HG03575 (cell line): ENCODE measurements around the gene EPSTI1.
"Not testable (repeated sequence)": the region's sequence is repeated elsewhere in the genome, so short reads cannot be mapped to it uniquely, and the experiment has no call there.

ENCODE experiments used
- ATAC-seq: cut with Tn5 transposase; IDR thresholded peaks from one replicate; pipeline ENCODE4 v1.9.1; 2021; ENCODE audit not compliant: unreplicated experiment, insufficient number of reproducible peaks, low FRiP score; ENCODE audit errors: extremely low read depth

EPSTI1 gene

GRCh38 chr13:43008596-43008995 is 16.6 kb upstream of the EPSTI1 start:
- ATAC-seq = no peak

GRCh38 chr13:43006893-43007631 is 15.0 kb upstream of the EPSTI1 start:
- ATAC-seq = no peak

DNA sequence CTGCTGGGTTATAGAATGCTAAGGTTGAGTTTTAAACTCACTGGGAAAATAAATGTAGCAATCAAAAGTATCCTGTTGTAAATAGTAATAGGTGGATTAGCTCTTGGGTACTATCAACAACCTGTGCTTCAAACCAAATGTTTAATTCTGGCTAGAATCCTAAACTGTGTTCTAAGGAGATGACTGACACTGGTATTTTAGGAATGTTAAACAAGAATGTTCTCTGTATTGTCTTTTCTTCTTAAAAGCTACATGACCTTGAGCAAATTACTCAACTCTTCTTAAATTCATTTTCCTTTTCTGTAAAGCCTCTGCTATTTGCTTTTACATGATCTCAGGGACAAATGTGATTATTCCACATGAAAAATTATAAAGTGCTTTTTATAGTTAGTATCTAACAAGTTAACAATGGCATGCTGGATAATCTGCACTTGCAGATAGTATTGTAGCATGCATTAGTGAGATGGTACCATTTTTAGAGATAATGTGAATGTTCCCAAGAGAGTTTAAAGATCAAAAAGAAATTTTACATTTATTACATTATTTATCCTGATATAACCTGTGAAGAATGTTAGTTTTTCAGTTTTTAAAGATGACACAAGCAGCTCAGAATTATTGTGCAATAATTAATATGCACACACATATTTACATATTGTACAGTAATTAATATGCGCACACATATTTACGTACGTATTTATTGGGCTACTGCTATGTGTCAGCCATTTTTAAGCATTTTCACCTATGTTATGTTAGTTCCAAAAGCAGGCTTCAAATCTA is 13.6 kb upstream of the EPSTI1 start:
- ATAC-seq = no peak

DNA sequence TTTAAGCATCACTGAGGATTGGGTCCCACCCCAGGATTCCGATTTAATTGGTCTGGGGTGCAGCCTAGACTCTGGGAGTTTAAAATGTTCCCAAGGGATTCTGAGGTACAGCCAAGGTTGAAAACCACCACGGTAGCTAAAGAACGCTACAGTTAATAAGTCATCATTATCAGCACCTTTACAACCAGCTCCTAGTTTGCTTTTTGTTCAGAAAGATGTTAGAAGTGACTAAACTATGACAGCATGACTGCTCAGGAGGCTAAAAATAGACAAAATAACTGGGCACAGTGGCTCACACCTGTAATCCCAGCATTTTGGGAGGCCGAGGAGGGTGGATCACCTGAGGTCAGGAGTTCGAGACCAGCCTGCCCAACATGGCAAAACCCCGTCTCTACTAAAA is 11.7 kb upstream of the EPSTI1 start:
- no peak for ATAC-seq

DNA sequence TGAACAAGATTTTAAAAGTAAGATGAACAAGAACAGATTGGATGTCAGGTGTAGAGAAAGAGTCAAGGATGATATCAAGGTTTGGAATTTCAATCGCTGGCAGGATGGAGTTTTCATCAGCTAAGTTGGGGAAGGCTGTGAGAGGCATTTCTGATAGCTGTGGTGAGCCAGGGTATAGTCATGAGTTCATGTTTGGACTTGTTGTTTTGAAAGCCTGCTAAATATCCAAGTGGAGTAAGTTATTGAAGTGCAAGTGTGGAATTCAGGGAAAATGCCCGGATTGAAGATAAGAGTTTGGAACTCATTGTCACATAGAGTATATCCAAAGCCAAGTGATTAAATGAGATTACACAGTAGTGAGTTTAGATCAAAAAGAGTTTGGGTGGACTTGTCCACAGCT is 11.0 kb upstream of the EPSTI1 start:
- no peak for ATAC-seq

- ATAC-seq = no peak
These were observed 10.0 kb upstream of the EPSTI1 start for GRCh38 chr13:43002021-43002420.

DNA sequence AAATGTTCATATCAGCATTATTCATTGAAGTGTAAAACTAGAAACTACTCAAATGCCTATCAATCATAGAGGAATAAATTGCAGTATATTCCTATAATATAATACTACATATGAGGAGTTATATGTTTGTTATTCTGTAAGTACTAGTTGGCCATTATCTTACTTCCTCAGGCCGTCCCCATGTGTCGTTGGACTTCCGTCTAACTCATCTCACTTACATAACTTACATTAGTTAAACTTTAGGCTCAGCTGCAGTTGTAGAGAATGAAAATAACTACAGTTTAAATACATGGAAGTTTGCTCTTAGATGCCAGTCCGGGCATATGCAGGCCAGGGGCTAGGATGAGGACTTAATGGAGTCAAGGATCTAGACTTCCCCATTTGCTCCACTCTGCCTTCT is 8.6 kb upstream of the EPSTI1 start:
- no peak for ATAC-seq

DNA sequence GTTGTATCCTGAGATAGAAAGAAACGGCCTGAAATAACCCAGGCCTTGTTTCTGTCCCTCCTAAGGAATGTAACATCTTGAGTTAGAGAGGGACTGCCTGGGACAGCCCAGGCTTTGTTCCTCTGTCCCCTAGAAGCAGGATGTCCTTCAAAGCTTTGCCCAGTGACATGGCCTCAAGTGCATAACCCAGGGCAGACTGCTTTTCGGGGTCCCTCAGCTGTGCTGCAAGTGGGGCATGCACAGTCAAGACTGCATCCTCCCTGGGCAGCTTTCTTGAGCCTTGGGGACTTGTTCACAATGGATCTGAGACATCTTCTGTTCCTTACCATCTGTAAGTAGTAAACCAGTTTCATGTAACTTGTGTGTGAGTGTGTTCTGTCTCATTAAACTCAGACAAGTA is 7.5 kb upstream of the EPSTI1 start:
- no peak for ATAC-seq

GRCh38 chr13:42997381-42997780 is 5.3 kb upstream of the EPSTI1 start:
- no peak for ATAC-seq

- ATAC-seq = no peak
These were observed 4.5 kb upstream of the EPSTI1 start for GRCh38 chr13:42996584-42996983.

DNA sequence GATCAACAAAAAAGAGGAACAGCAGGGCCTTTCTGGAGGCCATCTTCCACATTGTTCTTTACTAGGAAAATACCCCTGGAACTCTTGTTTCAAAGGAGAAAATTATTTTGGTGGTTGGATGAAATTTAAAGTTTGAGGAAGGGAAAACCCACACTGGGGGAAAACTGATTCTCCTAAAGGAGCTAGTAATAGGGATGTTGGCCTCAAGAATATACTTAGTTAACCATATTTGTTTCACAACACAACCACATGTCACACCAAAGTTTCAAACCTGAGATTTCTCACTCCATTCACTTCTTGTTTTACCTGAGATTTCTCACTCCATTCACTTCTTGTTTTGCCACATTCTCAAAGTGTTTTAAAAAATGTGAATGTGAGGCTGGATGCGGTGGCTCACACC is 2.8 kb upstream of the EPSTI1 start:
- no peak for ATAC-seq

GRCh38 chr13:42992764-42993122 is 702 bp upstream of the EPSTI1 start:
- ATAC-seq = no peak

DNA sequence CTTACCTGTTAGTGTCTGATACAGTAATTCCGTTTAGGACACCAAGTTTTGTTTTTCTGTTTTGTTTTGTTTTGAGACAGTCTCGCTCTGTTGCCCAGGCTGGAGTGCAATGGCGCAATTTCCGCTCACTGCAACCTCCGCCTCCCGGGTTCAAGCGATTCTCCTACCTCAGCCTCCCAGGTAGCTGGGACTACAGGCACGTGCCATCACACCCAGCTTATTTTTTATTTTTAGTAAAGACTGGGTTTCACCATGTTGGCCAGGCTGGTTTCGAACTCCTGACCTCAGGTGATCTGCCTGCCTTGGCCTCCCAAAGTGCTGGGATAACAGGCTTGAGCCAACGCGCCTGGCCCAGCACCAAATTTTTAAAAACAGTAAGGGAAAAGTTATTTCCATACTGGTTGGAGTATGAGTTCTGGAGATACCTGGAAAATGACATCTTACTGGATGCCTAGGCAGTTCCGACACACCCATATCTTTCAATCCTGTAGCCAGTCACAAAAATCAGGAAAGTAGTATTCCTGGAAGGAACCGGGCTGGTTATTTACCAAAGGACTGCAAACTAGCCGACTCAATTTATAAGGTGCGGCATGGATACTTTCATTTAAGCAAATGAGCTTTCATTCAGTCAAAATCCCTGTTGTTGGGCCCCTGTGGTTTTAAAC is 676 bp downstream of the EPSTI1 start:
- not testable (repeated sequence) for ATAC-seq

DNA sequence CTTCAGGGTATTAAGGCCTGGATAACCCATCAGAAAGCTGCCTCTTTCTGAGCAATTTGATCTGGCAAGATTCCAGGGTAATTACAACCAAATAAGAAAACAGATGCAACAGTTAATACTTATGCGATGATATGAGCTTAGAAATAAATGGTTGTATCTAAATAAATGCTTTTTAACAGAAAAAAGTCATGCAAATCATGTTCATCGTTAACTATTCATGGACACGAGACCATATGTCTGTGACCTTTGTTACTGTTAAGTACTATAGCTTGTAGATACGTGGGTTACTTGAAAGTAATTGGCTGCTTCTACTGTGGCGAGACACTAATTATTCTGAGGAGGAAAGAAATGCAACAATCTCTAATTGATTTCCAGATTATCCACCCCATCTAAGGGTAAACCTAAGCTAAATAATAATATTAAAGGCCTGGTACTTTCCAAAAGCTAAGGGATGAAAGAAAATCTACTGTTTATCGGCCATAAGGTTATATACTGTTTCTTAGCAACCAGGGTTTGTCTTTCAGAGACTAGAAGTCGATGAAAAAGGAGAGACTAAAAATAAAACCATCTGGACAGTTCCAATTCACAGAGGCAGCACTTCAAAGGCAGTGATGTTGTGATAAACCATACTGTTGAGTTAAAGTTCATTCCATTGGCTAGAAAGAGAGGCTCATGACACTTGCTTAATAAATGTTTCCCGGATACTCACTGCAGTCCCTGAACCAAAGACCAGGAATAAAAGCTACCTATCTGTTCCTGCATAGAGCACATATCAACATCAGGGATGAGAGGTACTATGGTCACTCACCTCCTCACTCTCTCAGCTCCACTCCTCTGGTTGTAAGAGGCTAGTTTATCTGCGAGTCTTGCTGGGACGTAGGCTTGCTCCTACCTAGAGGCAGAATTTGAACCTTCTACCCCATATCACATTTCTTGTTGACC is 1.5 kb downstream of the EPSTI1 start:
- no peak for ATAC-seq

GRCh38 chr13:42986176-42986574 is 5.9 kb downstream of the EPSTI1 start:
- no peak for ATAC-seq

GRCh38 chr13:42985312-42986175 is 6.5 kb downstream of the EPSTI1 start:
- ATAC-seq = no peak

GRCh38 chr13:42984691-42985090 is 7.3 kb downstream of the EPSTI1 start:
- ATAC-seq = no peak

DNA sequence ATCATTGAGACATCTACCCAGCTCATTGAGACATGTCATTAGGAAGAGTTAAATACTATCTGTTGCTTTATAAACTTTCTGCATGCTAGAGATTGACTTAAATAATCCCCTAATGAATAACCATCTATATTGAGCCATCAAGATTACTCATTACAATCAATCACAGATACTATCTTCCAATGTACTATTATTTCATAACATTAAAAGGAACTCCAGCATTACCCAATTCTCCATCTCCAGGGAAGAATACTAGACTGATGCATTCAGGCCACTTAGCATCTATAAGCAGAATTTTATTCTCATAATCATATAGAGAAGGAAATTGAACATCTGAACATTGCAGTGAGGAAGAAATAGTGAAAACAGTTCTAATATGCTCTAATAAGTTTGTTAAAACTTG is 8.0 kb downstream of the EPSTI1 start:
- no peak for ATAC-seq
